ENCODE data around the gene NEGR1. TPM values are rescaled to one million over a fixed set of nuclear protein-coding genes. Genes with fewer than 3 reads are reported as not detected.

NEGR1 gene
- total RNA-seq, 1 donor from 2014 or later: 0.64 TPM

DNA sequence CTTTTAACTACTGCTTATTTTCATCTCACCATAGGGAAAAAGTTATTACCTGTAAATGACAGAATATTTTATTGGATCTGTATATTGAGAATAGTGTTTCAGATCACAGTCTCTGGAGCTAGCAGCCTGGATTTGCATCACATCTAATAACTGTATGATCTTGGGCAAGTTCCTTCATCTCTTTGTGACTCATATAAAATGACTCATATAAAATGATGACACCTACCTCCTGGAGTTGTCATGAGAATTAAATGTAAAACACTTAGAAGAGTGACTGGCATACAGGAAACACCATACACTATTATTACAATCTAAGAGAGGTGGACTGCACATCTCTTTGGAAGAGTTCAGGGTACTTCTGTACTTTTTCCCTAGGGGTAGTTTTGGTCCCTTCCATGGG is 421.3 kb downstream of the NEGR1 start:
- DNase-seq (ENCODE audit: low read depth in 2 of 2): no peak

DNA sequence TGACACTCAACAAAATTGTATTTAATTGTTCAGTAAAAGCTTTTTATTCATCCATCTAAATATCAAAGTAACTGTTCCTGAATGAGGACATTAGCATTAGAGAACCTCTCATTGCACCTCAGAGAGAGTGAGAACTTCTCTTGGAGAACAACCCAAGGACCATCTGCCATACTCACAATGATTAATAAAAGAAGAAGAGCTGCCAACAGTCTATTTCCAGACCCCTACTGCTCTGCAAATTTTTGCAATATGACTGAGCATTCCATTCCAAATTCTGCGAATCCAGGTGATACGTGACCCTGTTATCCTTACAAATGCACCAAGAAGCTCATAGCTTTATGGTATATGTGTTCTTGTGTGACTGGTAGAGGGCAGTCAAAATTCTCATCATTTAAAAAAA is 422.5 kb downstream of the NEGR1 start:
- no peak for DNase-seq (ENCODE audit: low read depth in 2 of 2)

DNA sequence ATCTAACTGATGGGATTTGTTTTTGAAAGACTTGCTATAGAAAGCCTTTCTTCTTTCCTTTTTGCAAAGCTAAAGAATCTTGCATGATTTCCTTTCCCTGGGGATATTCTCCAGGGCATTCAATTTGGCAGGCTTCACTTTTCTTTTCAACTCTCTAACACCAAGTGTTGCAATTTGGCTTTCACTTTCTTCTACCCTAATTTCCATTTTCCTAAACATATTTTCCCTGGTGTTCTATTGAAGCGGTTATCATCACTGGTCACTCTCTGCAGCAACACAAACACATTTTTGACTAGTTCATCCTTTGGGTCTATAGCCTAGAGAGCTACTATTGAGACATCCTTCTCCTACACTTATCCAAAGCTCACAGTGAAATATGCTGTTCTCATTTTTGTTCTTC is 424.5 kb downstream of the NEGR1 start:
- DNase-seq (ENCODE audit: low read depth in 2 of 2): no peak

DNA sequence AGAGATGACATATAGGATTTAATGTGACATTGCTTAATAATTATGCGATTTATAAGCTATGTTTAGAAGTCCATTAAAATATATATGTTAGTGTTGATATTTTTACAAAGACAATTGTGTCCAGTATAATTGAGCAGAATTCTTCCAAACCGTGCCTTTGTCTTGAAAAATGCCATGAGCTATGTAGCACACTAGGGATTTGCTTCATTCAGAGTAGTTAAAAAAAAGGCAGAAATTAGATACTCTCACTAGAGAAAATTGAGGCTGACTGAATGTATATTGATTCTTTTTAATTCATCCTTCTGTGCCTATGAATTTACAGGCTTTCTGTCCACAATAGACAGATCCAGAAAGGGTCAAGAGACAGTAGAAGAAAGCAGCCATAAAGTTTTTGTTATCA is 429.0 kb downstream of the NEGR1 start:
- no peak for DNase-seq (ENCODE audit: low read depth in 2 of 2)

DNA sequence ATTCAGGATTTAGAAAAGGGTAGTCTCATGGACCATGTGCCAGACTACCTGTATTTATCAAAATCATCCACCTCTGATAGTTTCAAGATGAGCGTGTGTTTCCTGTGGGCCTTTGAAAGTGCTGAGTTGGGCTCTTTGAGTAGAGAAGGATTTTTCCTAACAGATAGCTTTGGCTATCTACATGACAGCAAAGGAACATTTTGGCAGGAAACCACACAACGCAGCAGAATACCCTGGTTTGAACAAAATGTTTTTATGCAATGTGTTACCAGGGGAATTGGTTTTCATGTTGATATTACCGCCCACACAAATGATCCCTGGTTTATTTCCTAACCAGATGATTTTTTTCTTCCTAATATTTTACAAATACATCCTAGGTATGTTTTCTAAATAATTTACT is 431.4 kb downstream of the NEGR1 start:
- DNase-seq (ENCODE audit: low read depth in 2 of 2): no peak

DNA sequence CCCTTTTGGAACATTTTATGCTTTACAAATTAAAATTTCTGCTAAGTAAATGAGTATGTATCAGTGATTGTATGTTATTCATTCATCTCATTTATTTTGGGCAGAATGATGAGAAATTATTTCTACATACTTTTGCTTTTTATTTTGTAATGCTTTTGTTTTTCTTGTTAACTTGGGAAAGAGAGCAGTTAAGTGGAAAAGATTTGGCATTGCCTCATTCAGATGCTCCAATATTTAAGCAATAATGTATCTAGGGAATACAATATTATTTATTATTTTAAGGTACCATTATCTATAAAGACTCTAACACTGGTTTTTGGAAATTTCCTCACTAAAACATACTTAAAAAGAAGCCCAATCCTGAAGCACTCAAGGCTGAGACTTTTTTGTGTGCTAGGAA is 431.8 kb downstream of the NEGR1 start:
- DNase-seq (ENCODE audit: low read depth in 2 of 2): no peak

DNA sequence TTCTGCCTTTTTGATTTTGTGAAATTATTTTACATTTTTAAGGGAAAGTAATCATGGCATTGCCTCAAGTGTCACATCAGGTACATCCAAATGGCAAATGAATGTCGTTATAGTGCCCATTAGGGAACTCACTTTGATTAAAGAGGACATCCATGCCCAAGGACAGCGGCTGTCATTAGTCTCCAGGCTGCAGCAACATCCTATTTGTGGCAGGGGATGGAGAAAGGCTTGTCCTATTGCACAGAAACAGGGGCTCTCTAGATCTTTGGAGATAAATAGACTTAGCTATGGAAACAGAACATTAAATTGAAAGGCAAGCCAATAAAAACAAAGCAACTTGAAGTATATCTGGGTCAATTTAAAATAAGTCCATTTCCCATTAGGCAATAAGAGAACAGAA is 439.3 kb downstream of the NEGR1 start:
- DNase-seq (ENCODE audit: low read depth in 2 of 2): no peak

DNA sequence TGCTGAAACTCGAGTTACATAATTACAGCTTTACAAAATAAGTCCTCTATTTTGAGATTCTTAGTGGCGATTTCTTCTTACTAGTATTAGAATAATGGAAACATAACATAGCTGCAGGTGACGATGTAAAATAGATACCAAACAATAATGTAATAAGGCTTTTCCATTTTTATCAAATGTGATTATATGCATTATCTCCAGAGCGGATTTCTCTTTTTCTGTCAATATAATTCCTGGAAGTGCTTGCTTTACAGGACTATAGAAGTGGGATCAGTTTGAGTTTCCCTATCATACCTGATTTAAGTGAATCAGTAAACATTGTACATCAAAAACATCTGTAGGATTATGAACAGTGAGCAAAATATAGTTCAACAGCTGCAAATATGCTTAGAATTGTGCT is 442.5 kb downstream of the NEGR1 start:
- no peak for DNase-seq (ENCODE audit: low read depth in 2 of 2)

DNA sequence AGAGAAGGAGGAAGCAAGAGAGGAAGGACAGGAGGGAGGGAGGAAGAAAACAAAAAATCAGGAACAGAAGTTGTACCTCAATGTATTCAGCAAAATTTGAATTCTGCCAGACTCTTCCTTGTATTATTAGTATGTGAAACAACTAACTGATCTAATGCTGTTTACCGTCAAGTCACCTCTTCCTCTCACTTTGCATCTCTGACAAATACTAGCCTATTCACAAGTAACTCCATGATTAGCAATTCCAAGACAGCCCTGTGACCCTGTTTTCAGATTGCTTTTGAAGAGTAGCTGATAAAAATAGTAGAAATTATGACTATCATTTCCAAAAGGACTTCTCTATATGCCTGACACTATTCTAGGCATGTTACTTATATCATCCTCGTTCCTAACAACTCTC is 445.4 kb downstream of the NEGR1 start:
- no peak for DNase-seq (ENCODE audit: low read depth in 2 of 2)

DNA sequence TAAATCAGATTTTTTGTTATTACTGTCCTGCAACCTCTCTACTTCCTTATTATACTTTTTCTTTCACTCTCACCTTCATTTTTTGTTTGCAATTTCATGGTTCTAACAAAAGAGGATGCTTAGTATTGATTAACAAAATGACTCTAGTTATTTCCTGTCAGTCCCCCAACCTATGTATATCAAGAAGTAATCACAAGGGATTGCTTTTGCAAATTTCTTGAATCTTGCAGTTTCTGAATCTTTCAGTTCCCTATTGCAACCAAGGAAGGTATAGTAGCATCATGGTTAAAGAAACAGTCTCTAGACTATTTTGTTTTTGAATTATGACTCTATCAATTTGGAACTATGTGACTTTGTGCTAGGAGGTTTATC is 446.9 kb downstream of the NEGR1 start:
- no peak for DNase-seq (ENCODE audit: low read depth in 2 of 2)

DNA sequence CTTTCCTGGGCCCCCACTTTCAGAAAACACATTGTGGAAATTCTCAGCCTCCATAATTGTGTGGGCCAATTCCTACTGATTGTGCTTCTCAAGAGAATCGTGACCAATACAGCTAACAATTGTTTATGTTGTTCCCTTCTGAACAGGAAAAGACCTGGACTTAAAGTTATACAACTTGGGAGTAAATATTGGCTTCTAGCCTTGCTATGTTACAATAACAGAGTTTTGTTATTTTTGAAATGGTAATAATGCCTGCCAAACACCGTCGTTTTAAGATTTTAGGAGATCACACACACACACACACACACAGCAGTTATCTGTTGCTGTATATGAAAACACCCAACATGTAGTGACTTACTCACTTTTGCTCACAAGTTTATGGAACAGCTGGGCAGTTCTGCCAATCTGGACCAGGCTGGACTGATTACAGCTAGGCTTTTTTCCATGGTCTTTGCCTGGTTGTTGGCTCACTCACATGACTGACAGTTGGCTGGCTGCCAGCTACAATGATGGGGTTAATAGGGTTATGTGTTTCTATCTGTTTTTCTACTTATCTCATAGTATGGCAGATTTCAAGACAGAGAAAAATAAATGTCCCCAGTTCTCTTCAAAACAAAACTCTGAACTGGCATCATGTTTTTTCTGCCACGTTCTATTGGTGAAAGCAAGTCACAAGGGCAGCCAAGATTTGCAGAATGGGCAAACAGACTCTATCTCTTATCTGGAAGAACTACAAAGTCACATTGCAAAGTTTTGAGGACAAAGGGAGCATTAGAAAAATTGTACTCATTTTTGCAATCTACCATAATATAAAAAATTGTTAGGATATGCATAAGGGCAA is 447.5 kb downstream of the NEGR1 start:
- DNase-seq (ENCODE audit: low read depth in 2 of 2): peak in 1 of 2 donors; percentile 27

DNA sequence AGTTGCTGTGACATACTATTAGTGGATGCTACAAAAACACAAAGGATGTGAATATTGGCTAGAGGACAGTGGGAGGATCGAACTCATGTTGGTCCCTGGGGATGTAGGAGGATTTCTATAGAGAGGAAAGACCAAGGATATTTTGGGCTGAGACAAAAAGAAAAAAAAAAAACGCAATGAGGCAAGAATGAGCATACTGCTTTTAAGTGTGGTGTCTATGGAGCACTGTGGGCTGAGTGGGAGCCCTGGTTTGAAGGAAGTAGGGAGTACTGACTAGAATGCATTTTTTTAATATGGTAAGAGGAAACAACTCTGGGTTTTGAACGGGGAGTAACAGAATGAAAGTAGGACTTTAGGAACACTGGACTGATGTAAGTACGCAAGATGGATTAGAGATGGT is 450.7 kb downstream of the NEGR1 start:
- DNase-seq (ENCODE audit: low read depth in 2 of 2): no peak

DNA sequence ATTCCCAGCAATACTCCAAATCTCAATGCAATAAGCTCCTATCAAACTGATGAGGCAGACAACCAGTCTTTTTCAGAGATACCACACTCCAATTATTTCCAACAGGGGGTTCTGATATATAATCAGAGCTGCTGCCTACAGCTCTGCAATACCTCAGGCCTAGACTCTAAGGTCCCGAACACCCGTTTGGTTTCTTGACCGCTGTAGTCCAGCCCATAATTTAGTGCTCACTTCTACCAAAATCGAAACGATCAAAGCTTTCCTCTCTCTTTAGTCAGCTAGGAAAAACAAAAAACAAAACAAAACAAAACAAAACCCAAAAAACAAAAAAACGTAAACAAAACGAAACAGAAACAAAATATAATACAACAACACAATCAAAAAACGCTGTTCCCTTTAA is 453.0 kb downstream of the NEGR1 start:
- DNase-seq (ENCODE audit: low read depth in 2 of 2): no peak

DNA sequence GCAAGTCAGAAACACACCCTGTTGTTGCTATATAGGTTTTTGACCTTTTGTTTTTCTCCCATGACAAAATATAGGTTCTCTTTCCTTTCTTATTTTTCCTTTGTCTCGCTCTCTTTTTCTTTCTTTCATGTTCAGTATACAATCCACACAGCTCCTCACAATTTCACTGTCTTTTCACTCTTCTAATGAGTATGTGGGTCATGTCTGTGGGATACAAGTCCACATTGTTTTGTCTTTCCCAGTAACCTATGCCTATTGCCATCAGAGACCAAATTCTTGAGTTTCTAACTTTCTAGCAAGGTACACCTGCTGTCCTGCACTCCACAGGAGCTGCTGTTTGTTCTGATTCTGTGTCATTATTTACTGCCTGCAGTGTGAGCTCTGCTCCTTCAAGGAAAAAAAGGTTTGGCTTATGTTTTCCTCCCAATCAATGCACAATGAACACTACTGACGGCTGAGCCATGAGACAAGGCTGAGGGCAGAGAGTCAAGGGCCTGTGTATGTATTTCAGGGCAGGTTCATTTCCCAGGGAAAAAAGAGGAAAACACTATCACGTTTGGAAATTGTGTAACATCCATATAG is 453.8 kb downstream of the NEGR1 start:
- DNase-seq (ENCODE audit: low read depth in 2 of 2): no peak

DNA sequence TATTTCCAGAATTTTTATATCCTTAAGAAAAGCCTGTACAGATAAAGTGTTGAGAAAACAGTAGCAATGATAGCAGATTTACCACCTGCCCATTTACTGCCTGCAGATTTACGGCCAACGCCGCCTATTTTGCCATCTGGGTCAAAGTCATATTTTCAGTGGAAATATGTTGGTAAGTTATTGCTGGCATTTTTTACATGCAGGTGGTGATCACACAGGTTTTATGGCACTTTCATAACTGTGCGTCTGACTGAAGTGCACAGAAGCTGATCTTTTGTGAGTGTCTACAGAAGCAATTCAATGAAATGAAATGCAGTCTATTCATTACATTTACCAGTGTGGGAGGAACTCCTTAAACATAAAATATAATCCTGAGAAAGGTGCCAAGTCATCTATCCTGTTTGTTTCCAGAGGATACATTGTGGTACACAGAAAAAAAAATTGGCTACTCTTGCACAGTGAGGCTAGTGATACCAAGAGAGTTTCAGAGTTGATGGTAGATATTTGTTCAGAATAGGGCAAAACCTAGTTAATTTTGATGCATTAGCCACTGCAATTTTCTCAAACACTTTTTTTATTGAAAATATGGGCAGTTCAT is 458.5 kb downstream of the NEGR1 start:
- no peak for DNase-seq (ENCODE audit: low read depth in 2 of 2)

DNA sequence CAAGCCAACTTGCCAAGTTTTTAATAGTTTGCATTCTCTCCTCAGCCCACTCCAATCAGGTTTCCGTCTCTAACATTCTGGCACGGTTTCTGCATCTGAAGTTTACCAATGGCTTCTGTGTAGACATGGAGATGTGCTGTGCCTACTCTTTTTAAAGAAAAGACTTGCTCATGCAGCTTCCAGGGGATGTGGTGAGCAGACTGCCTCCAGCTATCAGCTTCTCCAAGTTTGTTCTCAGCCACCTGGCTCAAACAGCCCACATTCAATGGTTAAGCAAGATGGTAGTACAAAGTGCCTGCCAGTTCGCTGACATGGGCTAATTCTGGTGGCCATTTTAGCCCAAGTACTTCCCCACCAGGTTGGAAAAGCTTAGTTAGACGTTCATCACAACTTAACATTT is 465.3 kb downstream of the NEGR1 start:
- no peak for DNase-seq (ENCODE audit: low read depth in 2 of 2)

DNA sequence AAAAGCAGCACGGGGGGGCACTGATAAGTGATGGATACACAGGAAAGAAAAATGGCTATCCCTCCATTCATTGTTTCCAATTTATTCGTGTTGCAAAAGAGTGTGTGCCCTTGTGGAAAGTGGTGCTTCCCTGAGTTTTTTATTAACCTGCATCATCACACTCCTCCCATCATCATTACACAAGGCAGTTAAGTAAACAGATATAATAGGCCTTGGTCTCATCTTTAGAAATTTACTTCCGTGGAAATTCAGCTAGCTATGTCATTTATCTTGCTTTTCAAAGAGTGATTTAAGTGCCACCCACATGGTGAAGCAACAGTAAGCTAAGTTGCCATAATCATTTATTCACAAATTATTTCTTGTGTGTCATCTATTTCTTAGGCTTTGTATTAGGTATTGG is 473.3 kb downstream of the NEGR1 start:
- no peak for DNase-seq (ENCODE audit: low read depth in 2 of 2)

DNA sequence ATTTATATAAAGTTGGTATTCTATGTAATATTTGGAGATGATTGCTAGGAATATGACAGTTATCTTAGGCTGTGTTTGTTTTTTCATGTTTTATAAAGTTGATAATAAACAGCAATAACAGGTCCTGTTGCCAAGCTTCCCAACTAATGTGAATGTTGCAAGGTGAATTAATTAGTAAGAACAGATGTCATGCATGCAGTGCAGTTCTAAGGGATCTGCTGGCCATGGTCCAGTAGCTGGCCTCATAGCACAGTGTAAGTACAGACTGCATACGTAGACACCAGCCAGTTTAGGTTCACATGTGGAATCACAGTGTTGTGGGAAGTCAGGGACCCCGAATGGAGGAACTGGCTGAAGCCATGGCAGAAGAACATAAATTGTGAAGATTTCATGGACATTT is 478.2 kb downstream of the NEGR1 start:
- DNase-seq (ENCODE audit: low read depth in 2 of 2): no peak

DNA sequence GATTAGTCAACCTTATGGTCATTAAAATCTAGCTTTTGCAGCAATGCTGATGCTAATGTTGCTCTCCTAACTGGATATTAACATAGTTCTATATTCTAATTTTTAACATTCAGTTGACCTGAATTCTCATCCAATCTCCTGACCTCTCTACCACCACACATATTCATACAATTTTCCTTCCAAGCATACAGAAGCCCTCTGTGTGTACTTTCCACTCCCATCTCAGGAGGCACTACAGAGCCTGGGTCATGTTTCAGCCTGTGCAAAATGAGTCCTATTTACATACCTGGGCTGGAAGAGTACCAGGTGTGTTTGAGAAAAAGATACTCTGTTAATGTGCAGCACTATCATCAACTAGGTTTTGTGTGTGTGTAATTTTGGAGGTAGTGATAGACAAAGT is 486.3 kb downstream of the NEGR1 start:
- no peak for DNase-seq (ENCODE audit: low read depth in 2 of 2)

DNA sequence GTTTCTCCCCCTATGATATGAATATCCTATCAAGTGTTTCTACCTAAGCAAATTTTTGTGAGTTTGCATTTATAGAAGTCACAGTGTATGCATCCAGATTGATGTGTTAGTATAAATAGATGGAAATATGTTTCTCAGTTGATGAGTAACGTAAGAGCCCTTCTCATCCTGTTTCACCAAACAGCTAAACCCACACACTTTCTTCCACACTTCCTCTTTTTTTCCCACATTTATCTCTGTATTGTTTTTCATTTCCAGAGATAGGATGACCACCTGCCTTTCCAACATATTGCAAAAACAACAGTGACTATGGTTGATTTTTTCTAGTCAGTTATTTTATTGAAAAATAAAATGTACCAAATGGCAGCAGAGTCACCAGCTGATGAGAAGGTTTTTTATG is 490.1 kb downstream of the NEGR1 start:
- DNase-seq (ENCODE audit: low read depth in 2 of 2): no peak

DNA sequence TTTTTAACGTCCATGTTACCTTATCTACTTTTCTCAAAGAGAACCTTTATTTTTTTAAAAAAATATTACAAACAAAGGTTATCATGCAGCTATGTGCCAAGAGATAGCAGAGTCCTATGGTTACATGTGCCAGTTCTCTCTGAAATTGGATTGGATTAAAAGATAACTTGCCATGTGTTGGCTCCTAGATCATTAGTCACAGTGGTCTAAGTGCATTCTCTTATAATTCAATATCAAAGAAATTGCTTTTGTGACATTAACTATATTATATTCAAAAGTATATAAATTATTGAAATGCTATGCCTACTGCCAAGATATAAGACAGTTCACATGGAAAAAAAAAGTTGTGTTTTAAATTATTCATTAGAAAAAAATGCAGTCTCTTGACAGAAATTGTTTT is 494.2 kb downstream of the NEGR1 start:
- no peak for DNase-seq (ENCODE audit: low read depth in 2 of 2)

DNA sequence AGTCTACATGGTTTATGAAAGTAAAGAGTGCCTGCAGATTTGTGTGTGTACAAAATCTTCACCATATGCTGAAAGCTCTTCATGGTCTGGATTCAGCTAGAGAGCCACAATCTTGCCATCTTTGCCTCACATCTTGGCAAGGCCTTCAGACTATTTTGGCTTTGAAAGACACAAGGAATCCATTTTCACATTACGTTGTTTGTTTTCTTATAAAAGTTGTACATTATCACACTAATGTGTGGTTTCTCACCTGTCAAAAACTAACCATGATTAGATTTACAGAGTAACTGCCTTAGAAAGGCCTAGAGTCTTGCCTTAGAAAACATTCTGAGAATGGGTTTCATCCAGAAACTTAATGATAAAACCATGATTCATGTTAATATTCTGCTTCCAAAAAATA is 494.6 kb downstream of the NEGR1 start:
- DNase-seq (ENCODE audit: low read depth in 2 of 2): no peak

DNA sequence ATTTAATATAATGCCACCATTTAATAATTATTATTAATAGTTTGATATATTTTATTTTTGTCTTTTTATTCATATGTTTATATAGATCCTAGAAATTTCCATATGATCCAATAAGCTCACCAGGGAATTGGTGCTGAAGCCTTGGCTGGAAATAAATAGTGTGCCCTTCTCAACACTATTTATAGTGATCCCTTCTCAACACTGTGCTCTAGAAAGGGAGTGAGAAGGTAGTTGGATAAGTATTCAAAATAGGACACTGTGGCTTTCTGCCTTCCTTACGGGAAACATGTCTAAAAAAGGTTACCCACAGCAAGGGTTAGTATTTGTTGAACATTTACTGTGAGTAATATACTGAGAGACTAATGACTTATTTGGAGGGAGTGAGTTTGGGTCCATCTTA is 496.1 kb downstream of the NEGR1 start:
- no peak for DNase-seq (ENCODE audit: low read depth in 2 of 2)

All from dermis microvascular lymphatic vessel endothelial cell (primary cell).